Measurements from ENCODE around the gene THOP1. TPM values are rescaled to one million over a fixed set of nuclear protein-coding genes. Genes with fewer than 3 reads are reported as not detected.

The THOP1 gene
- total and polyA plus RNA-seq, 12 donors: 23.1 to 138 (median 46.2) TPM

DNA sequence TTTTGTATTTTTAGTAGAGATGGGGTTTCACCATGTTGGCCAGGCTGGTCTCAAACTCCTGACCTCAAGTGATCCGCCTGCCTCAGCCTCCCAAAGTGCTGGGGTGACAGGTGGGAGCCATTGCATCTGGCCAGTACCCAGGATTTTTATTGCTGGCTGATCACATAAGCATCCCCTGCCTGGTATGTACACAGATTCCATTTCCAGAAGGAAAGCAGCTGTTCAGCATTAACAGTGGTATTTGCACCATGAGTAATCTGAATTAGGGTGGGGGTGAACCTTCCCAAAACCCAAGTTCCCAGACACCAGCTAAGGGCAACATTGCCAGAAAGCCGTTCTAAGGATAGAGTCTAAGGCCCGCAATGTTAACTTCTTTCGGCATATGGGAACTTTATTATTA is 63.3 kb downstream of the THOP1 start:
- TF ChIP-seq CTCF (IDR thresholded peaks at IDR 0.05) (no peak), POLR2A (IDR thresholded peaks at IDR 0.05) (no peak)
- Histone ChIP-seq H3K27ac (no peak overlapping the region), H3K9me3 (replicated peaks in 1 of 3) (peaks cover 0 to 34% (median 0%) of the 10 kb centered on the region in 3 donors), H3K36me3 (replicated peaks in 1 of 2) (peaks cover 0 to 29% of the 10 kb centered on the region in 2 donors), H3K4me3 (no peak overlapping the region), H3K27me3 (no peaks in the 10 kb centered on the region), H3K4me1 (replicated peaks in 1 of 2) (no peaks in the 10 kb centered on the region)
- intact Hi-C loops (cut with DNase I): no loop called here
- 81 to 90% (median 87%) methylated on average over 3 to 4 of the region's 4 CpGs for WGBS, 4 donors
- DNase-seq: no peak

DNA sequence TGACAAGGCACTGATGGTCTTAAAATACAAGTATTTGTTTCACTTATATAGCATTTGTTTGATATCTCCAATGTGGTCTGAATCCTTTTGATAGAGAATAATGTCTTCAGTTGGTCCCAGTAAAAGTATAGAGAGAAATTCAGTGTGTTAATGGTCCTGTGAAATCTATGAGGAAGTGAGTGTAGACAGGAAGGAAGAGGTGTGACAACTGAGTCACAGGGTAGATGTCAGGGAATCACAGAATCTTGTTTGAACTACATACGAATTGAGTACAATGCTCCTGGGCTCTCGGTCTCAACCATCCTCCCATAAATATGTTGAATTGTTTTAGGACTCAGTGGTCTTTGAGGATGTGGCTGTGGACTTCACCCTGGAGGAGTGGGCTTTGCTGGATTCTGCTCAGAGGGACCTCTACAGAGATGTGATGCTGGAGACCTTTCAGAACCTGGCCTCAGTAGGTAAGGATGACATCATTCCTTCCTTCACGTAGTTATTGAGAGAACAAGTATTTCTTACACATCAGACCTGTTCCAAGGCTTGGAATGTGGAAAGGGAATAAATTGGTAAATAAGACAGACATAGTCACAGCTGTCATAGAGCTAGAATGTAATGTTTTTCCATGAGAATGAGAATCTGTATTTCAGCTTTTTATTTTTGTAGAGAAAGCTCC is 65.1 kb downstream of the THOP1 start:
- Histone ChIP-seq H3K27ac (no peak overlapping the region), H3K27me3 (no peaks in the 10 kb centered on the region), H3K4me3 (no peak overlapping the region), H3K4me1 (replicated peaks in 1 of 2) (no peaks in the 10 kb centered on the region), H3K9me3 (replicated peaks in 1 of 3) (peaks cover 0 to 50% (median 8%) of the 10 kb centered on the region in 3 donors), H3K36me3 (replicated peaks in 1 of 2) (peaks cover 0 to 29% of the 10 kb centered on the region in 2 donors)
- DNase-seq: no peak
- WGBS, 4 donors: 82 to 93% (median 89%) methylated on average over 3 of the region's 3 CpGs
- TF ChIP-seq CTCF (IDR thresholded peaks at IDR 0.05) (no peak), POLR2A (IDR thresholded peaks at IDR 0.05) (no peak)
- intact Hi-C loops (cut with DNase I): no loop called here

DNA sequence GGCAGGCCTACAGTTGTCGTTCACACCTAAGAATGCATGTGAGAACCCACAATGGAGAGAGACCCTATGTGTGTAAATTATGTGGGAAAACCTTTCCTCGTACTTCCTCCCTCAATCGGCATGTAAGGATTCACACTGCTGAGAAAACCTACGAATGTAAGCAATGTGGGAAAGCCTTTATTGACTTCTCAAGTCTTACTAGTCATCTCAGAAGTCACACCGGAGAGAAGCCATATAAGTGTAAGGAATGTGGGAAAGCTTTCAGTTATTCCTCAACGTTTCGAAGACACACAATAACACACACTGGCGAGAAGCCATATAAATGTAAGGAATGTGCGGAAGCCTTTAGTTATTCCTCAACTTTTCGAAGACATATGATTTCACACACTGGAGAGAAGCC is 67.3 kb downstream of the THOP1 start:
- intact Hi-C loops (cut with DNase I): no loop called here
- H3K4me3 ChIP-seq: no peak overlapping the region
- no peaks in the 10 kb centered on the region for H3K4me1 ChIP-seq (replicated peaks in 1 of 2)
- TF ChIP-seq CTCF (IDR thresholded peaks at IDR 0.05): no peak
- no peak for TF ChIP-seq POLR2A (IDR thresholded peaks at IDR 0.05)
- no peak overlapping the region for H3K27ac ChIP-seq
- 96 to 98% (median 97%) methylated on average over 10 of the region's 10 CpGs for WGBS, 4 donors
- peaks cover 0 to 29% of the 10 kb centered on the region in 2 donors for H3K36me3 ChIP-seq (replicated peaks in 1 of 2)
- DNase-seq: no peak
- H3K9me3 ChIP-seq (replicated peaks in 1 of 3): peaks cover 0 to 55% (median 8%) of the 10 kb centered on the region in 3 donors
- no peaks in the 10 kb centered on the region for H3K27me3 ChIP-seq

DNA sequence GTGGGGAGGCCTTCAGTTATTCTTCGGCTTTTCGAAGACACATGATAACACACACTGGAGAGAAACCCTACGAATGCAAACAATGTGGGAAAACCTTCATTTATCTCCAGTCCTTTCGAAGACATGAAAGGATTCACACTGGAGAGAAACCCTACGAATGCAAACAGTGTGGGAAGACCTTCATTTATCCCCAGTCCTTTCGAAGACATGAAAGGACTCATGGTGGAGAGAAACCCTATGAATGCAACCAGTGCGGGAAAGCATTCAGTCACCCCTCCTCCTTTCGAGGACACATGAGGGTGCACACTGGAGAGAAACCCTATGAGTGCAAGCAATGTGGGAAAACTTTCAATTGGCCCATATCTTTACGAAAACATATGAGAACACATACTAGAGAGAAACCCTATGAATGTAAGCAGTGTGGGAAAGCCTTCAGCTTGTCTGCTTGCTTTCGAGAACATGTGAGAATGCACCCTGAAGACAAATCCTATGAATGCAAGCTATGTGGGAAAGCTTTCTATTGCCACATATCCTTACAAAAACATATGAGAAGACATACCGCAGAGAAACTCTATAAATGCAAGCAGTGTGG is 67.8 kb downstream of the THOP1 start:
- 94 to 100% (median 97%) methylated on average over 11 of the region's 11 CpGs for WGBS, 4 donors
- H3K27me3 ChIP-seq: no peaks in the 10 kb centered on the region
- TF ChIP-seq CTCF (IDR thresholded peaks at IDR 0.05) (no peak), POLR2A (IDR thresholded peaks at IDR 0.05) (no peak)
- no peak overlapping the region for H3K27ac ChIP-seq
- DNase-seq: no peak
- peaks cover 0 to 55% (median 8%) of the 10 kb centered on the region in 3 donors for H3K9me3 ChIP-seq (replicated peaks in 1 of 3)
- H3K4me1 ChIP-seq (replicated peaks in 1 of 2): no peaks in the 10 kb centered on the region
- no peak overlapping the region for H3K4me3 ChIP-seq
- intact Hi-C loops (cut with DNase I): no loop called here
- H3K36me3 ChIP-seq (replicated peaks in 1 of 2): peaks cover 0 to 29% of the 10 kb centered on the region in 2 donors

Data from adrenal gland (tissue), 12 donors.